Activated CD4-positive, alpha-beta T cell treated with anti-CD3 and anti-CD28 coated beads for 1 hour (primary cell): Measurements from ENCODE around the gene RAE1.

ENCODE experiments used
- DNase-seq: peaks from one replicate; pipeline ENCODE4 v3.0.0-alpha.2; 2020

The RAE1 gene

GRCh38 chr20:57401565-57401918 is 50.5 kb downstream of the RAE1 start:
- DNase-seq, result no peak

DNA sequence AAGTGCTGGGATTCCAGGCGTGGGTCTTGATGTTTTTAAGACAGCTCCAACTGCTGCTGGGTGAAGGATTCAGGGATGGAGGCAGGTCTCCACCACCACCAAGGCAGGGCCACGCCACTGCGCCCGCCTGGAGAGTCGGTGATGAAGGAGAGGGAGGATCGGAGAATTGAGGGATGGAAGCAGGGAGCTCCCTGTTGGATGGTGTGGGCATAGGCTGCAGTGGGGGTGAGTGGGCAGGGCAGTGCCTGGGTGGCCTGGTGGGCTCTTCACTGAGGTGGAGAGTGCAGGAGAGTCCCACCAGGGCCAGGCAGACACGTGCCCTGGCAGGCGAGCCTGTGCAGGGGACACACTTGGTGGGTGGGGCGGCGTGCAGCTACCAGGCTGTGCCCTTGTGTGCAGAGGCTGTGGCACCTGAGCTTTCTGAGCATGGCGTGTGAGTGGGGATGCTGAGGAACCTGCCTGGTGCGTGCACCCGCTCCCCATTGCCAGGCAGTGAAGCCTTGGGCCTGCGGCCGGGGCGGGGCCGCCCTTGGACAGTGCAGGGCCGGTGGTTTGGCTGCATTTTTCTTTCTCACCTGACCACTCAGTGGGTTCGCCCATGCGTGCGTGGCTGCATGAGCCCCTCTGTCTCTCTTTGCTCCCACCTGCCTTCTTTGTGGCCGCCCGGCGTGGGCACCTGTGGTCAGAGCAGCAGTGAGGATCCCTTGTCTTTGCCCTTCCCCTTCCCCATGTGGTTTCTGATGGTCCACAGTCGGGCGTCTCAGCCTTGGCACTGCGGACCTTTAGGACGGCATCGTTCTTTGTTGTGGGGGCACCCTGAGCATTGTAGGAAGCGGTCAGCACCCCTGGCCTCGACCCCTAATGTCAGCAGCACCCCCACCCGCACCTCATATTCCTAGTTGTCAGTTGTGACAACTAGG is 51.4 kb downstream of the RAE1 start:
- no peak for DNase-seq

GRCh38 chr20:57403216-57403615 is 52.2 kb downstream of the RAE1 start:
- no peak for DNase-seq

DNA sequence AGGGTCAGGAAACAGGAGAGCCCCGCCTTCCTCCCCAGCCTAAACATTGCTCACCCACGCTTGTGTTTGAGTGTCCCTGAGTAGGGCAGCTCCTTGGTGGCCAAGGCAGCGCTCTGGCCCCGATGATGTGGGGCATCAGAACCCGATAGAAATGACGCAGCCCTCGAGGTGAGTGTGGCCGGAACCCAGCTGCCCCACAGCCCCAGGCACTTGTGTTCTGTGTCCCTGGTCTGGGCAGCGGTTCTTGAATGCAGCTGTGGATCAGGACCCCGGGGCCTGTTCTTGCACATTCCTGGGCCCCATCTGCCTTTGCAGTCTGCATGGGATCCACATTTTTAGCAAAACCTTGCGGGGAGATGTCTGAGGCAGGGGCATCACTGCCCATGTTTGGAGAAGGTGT is 53.0 kb downstream of the RAE1 start:
- no peak for DNase-seq

- no peak for DNase-seq
These were observed 53.5 kb downstream of the RAE1 start for GRCh38 chr20:57404419-57405072.

DNA sequence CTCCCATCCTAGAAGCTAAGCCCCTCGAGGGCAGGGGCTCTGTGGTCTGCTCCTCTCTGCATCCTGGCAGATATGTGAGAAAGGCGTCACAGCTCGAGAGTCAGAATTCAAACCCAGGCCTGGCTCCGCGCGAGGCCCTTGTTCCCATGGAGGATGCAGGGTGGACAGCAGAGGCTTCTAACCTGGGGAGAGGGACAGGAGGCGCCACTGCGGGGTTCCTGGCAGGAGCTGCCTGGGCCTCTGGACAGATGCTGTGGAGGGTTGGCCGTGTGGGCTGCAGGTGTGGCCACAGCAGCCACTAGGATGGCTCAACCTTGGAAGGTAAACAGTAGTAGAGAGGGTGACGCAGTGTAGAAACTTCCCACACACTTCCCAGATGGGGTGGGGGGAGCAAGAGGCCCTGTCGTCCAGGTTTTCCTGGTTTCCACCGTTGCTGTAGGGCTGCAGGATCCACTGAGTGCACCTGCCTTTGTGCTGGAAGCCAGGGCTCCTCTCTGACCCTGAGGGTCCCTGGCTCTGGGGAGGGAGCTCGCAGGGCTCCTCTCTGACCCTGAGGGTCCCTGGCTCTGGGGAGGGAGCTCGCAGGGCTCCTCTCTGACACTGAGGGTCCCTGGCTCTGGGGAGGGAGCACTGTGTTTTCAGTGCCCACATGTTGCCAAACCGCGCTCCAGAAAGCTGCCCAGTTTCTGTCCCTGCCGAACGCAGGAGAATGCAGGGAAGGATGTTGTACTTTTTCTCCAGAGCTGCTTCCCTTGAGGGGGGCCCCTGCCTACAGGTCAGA is 54.4 kb downstream of the RAE1 start:
- DNase-seq, result no peak

GRCh38 chr20:57407541-57407956 is 56.5 kb downstream of the RAE1 start:
- no peak for DNase-seq

GRCh38 chr20:57408131-57408530 is 57.1 kb downstream of the RAE1 start:
- no peak for DNase-seq

DNA sequence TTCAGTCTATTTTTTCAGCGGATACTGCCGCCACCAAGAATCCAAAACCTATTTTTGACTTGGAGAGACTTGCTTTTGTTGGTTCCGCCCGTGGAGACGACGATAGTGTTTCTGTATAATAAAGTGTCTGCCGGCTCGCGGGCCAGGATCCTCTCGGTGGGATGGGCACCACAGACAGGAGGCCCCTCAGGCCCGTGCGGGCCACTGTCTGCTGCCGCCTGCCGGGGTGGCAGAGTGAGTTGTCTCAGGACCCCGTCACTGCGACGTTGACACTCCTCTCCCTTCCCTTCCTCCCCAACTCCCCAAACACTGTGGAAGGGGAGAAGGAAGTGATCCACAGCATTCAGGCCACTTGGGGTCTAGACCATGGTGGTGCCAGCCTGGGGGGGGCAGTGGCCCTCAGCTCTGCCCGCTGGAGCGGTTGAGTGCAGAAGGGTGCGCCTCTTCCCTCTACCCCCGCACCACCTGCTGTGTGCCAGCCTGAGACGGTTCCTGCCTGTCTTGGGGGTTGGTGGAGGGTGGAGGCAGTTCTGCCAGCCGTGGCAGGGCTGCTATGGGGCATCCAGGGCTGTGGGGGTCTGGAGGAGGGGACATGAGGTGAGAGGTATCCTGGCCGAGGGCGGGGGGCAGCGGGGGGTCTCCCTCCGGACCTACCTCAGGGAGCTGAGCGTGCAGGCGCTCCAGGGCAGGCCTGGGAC is 57.6 kb downstream of the RAE1 start:
- no peak for DNase-seq

DNA sequence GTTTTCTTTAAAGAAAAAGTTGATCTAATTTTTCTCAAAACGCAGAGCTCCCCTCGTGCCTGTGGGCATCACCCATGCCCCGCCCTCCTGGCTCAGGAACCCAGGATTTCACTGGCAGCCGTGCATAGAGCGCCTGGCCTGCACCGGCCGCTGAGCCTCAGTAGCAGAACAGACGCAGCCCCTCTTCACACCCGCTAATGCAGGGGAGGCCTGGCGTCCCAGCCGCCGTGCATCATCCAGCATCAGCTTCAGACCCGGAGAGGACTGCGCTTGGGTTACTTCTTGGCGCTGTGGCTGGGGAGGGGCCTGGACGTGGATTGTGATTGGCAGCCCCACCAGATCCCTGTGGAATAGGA is 58.2 kb downstream of the RAE1 start:
- no peak for DNase-seq

- DNase-seq, result no peak
These were observed 58.8 kb downstream of the RAE1 start for GRCh38 chr20:57409672-57410397.

DNA sequence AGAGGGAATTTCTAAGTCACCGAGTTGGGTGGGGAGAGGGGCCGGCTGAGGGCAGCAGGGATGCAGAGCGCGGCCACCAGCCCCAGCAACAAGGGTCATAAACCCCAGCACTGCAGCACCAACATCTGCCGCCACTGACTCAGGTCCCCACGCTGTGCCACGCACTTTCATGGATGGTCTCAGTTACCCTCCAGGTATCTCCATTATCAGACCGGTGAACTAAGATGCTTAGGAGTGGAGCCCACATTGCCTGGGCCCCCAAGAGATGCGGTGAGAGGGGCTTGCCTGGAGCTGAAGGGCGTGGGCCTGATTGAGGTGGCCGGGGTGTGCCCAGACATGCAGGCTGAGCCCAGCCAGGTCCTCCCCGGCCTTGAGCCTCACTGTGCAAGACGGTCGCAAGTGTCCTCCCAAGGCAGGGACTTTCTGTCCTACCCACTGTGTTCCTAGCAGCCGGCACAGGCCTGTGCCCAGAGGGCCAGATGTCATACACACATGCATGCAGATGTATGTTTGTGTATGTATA is 59.4 kb downstream of the RAE1 start:
- no peak for DNase-seq

DNA sequence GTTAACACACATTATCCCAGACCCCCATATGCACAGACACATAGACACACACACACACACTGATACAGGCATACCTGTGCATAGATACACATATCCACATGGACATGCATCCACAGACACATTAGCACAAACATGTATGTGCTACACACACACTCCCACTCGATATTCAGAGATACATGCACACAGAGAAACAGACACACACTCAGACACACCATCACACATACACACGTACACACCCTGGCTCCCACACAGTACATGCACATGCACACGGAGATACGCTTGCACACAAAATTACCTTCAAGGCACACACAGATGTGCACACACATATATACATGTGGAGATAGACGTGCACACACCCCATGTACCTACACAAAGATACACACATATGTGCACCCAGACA is 59.9 kb downstream of the RAE1 start:
- no peak for DNase-seq

GRCh38 chr20:57411406-57412283 is 60.6 kb downstream of the RAE1 start:
- DNase-seq, result no peak

DNA sequence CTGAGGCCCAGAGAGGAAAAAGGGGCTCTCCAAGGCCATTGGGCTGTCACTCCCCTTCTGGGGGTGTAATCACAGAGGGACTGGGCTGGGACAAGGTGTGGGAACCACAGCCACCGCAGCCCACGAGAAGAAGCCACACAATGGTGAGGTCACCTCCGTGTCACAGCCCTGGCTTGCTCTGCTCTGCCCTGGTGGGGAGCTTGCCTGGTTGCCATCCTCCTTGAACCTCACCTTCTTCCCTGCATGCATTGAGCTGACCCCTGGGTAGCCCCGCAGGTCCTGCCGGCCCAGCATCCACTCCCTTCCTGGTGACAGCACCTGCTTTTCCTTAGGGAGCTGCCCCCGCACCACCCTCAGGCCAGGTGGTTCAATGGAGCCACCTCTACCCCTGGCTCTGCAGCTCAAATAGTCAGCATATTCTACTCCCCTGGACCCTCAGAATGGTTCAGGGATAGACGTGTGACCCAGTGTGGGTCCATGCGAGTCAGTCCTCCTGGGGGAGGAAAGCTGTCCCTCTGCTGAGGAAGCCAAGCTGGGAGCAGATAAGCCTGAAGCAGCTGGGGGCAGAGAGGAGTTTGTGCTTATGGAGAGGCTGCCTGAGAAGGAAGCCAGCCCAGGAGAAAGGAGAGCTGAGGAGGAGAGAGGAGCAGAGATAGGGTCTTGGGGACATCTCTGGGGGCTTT is 61.4 kb downstream of the RAE1 start:
- no peak for DNase-seq

- no peak for DNase-seq
These were observed 62.9 kb downstream of the RAE1 start for GRCh38 chr20:57413986-57414385.

- DNase-seq, result no peak
These were observed 64.0 kb downstream of the RAE1 start for GRCh38 chr20:57414867-57415592.

- DNase-seq, result no peak
These were observed 64.7 kb downstream of the RAE1 start for GRCh38 chr20:57415771-57416170.

DNA sequence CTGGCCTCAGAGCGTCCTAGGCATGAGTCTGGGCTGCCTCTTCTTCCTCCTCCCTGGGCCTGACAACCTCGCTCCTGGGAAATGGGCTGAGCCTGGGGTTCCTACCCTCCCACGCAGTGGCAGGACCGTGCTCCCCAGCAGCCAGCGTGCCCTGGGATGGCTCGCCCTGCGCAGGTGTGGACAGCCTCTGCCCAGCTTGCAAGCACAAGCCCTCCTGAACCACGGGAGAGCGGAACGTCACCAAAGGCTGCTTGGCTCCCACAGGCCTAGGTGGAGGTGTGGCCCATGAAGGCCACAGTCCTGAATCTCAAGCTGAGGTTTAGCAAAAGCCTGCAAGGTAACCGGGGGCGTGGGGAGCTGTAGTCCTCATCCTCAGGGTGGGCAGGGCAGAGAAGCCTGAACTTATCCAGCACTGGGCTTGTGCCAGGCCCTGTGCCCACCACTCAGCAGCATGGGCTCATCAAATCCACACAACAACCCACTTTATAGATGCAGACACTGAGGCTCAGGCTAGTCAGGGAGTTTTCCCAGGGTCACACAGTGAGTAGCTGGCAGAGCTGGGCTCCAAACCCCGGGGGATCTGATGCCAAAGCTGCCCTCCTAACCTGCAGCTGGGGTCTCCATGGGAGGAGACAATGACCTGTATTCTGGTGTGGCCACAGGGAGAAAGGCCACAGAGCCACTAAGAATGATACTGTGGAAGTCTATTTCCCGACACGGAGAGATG is 65.4 kb downstream of the RAE1 start:
- no peak for DNase-seq
